GM20000 (cell line): Measurements from ENCODE around the gene DEPDC5.
"Not testable (repeated sequence)": the region's sequence is repeated elsewhere in the genome, so short reads cannot be mapped to it uniquely, and the experiment has no call there.

Experiments
- DNase-seq: peaks from one replicate; pipeline ENCODE4 v3.0.0; 2012; ENCODE audit warnings: low spot score
- CTCF ChIP-seq: IDR thresholded peaks from 2 replicates; pipeline ENCODE4 v1.5.1; 2012; ENCODE audit warnings: mild to moderate bottlenecking, control low read depth; ENCODE audit errors: extremely low read depth, missing control alignments

The DEPDC5 gene

DNA sequence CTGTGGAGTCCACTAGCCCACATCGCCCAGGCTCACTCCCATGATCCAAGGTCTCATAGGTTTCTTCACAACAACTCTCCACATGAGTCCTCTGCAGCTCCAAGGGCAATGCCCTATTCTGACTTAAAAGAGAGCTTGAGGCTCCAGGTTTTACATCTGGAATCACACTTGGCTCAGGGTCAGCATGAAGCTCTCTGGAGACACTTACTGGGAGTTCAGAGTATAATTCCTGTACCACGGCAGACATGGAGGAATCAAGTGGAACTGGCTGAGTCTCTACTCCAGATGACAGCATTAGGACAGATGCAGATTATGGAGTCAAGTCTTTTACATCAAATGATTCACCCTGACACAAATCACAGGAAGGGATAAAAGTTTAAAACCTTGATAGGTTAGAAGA, 15.3 kb upstream of the DEPDC5 start:
- no peak for TF ChIP-seq CTCF
- no peak for DNase-seq

DNA sequence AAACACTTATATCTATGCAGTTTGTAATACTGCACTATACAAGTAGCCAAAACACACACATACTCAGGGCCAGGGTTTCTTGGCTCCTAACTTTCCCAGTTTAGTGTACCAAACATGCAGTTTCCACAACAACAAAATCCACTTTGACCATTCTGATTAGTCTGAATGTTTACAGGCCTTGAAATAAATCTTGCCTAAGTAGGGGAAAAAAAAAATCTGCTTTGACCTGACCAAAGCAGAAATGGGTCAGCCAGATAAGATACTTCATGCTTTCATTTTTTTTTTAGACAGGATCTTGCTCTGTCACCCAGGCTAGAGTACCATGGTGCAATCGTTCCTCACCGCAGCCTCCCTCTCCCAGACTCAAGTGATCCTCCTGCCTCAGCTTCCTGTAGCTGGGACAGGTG, 14.0 kb upstream of the DEPDC5 start:
- no peak for DNase-seq
- TF ChIP-seq CTCF, result no peak

DNA sequence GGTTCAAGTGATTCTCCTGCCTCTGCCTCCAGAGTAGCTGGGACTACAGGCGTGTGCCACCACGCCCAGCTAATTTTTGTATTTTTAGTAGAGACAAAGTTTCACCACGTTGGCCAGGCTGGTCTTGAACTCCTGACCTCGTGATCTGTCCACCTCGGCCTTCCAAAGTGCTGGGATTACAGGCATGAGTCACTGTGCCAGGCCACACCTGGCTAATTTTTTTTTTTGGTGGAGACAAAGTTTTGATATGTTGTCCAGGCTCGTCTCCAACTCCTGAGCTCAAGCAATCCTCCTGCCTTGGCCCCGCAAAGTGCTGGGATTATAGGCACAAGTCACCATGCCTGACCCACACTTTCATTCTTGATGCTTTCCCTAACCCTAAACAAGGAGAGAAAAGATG, 13.5 kb upstream of the DEPDC5 start:
- DNase-seq, result not testable (repeated sequence)

GRCh38 chr22:31742115-31742514, 11.7 kb upstream of the DEPDC5 start:
- no peak for TF ChIP-seq CTCF
- DNase-seq, result no peak

GRCh38 chr22:31742682-31743081, 11.1 kb upstream of the DEPDC5 start:
- TF ChIP-seq CTCF, result no peak
- DNase-seq, result no peak

DNA sequence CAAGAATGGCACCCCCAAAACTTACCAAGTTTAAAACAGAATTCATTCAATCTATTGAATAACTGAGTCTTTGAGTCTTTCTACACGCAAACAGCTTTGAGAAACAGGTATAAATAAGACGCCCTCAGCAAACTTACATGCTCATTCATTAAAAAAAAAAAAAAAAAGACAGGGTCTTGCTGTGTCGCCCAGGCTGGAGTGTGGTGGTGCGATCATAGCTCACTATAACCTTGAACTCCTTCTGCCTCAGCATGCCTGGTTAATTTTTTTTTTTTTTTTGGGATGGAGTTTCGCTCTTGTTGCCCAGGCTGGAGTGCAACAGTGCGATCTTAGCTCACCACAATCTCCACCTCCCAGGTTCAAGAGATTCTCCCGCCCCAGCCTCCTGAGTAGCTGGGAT, 9.9 kb upstream of the DEPDC5 start:
- DNase-seq, result no peak
- no peak for TF ChIP-seq CTCF

- no peak for DNase-seq
These were observed 6.4 kb upstream of the DEPDC5 start for GRCh38 chr22:31747441-31747840.

DNA sequence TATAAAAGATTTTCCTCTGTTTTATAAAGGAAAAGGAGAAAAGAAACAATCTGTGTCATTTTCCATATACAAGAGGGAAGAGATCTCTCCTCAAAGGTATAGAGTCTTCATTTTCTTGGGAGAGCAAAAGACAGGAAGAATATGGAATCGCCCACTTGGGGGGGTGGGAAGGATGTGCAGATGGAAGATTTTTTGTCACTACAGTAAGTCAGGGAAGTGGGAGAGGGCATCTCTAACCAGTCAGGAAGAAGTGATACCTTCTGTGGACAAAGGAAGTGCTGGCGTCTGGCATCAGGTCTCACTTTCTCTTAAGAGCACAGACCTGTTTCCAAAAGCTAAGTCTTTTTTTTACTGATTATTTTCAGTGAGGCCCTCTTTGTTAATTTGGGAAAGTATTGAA, 5.3 kb upstream of the DEPDC5 start:
- no peak for TF ChIP-seq CTCF
- DNase-seq, result no peak

More at GRCh38 chr22:31747441-31747840, 6.4 kb upstream of the DEPDC5 start:
- TF ChIP-seq CTCF, result no peak
